Measurements from ENCODE around the gene SPX. TPM values are rescaled to one million over a fixed set of nuclear protein-coding genes. Genes with fewer than 3 reads are reported as not detected.
A peak's percentile ranks its signal among the peaks of the same experiment; 100 is the strongest.

The SPX gene
- total and polyA plus RNA-seq, 2 donors (not counting 3 experiments of a cell fraction or from before 2014, with no cell fraction given) = 0.06 TPM; not detected in 1

DNA sequence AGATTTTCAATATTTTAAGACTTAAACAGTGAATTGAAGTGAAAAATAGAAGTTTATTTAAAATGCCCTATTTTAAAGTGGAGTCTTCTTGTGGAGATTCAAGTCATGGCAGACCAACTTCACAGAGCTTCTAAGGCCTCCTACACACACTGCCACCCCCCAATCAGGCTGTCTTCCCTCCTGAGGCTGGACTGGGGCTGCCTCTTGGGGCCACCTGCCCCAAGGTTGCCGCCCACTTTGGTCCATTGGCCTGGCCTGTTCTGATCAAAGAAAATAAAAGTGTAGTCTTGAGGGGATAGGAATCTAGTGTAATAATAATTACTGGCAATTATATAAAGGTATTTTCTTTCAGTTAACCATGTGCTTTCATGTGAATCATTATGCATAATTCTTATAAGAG is 23.2 kb upstream of the SPX start:
- dilution Hi-C loops (cut with MboI; ENCODE audit: extremely low pct_ligation_motif_present, low sequenced_read_pairs) = no loop called here
- intact Hi-C loops (cut with micrococcal nuclease) = no loop called here

More for the DNA sequence above, 23.2 kb upstream of the SPX start:
- Histone ChIP-seq H2AFZ (ENCODE audit: low read depth, low read length) (no peak overlapping the region), H3K9me3 (replicated peaks; ENCODE audit: control insufficient read depth, insufficient read depth, low read length) (no peaks in the 10 kb centered on the region), H3K9ac (replicated peaks; ENCODE audit: extremely low read depth, insufficient read depth, low read length) (peak overlapping the region; percentile 93), H3K9me1 (replicated peaks; ENCODE audit: control insufficient read depth, extremely low read depth, insufficient read depth, low read length) (peaks cover 2% of the 10 kb centered on the region), H4K20me1 (replicated peaks; ENCODE audit: control insufficient read depth, extremely low read depth, insufficient read depth, low read length) (no peaks in the 10 kb centered on the region), H3K79me2 (ENCODE audit: control insufficient read depth, insufficient read depth, low read length) (peaks cover 82% of the 10 kb centered on the region), H3K4me1 (ENCODE audit: control insufficient read depth, extremely low read depth, insufficient read depth, low read length) (peaks cover 31% of the 10 kb centered on the region), H3K36me3 (ENCODE audit: control insufficient read depth in 2 of 2, extremely low read depth in 1 of 2, insufficient read depth in 2 of 2, low read length in 2 of 2) (peaks cover 2% of the 10 kb centered on the region in 2 experiments), H3K27me3 (ENCODE audit: control insufficient read depth in 2 of 2, insufficient read depth in 2 of 2, low read length in 2 of 2) (no peaks in the 10 kb centered on the region), H3K4me3 (replicated peaks in 1 of 3; ENCODE audit: insufficient read depth in 1 of 3, low read depth in 1 of 3, low read length in 3 of 3) (peak overlapping the region in 2 of 3 experiments; percentile 88 to 92), H3K4me2 (ENCODE audit: insufficient read depth, low read length) (peak overlapping the region; percentile 100), H3K27ac (ENCODE audit: insufficient read depth, low read depth, low read length) (no peak overlapping the region)
- ChIA-PET POLR2A (no interaction called here), CTCF (no interaction called here)
- FAIRE-seq (no peak), DNase-seq (ENCODE audit: low read depth, low spot score) (no peak)
- TF ChIP-seq EZH2 (IDR thresholded peaks at IDR 0.05; ENCODE audit: borderline replicate concordance, low read depth, low read length, severe bottlenecking) (no peak), GATA2 (IDR thresholded peaks at IDR 0.05; ENCODE audit: insufficient read depth, insufficient read length, low read depth, low read length) (no peak), POLR2A (IDR thresholded peaks at IDR 0.05; ENCODE audit: low read depth, low read length) (no peak), POLR2AphosphoS5 (IDR thresholded peaks at IDR 0.05; ENCODE audit: insufficient read depth, low read depth, low read length) (no peak), FOS (IDR thresholded peaks at IDR 0.05; ENCODE audit: borderline replicate concordance, insufficient read depth, low read length) (no peak), JUN (IDR thresholded peaks at IDR 0.05; ENCODE audit: borderline replicate concordance, insufficient read depth, insufficient read length, low read depth) (no peak), MAX (IDR thresholded peaks at IDR 0.05; ENCODE audit: insufficient read depth, insufficient read length) (no peak), CTCF (IDR thresholded peaks at IDR 0.05; ENCODE audit: extremely low read depth in 1 of 2, insufficient read depth in 1 of 2, low read depth in 1 of 2, low read length in 2 of 2) (no peak), MYC (IDR thresholded peaks at IDR 0.05; ENCODE audit: low read depth, low read length) (no peak)
- BruUV-seq (replicated peaks) = TSS peak; percentile 33

Data from endothelial cell of umbilical vein (primary cell).